Fibroblast of peridontal ligament (primary cell): ENCODE measurements around the gene DOK5.

Experiments
- DNase-seq: peaks from one replicate; pipeline ENCODE4 v3.0.0-alpha.2; 2010; ENCODE audit errors: extremely low read depth

The DOK5 gene

DNA sequence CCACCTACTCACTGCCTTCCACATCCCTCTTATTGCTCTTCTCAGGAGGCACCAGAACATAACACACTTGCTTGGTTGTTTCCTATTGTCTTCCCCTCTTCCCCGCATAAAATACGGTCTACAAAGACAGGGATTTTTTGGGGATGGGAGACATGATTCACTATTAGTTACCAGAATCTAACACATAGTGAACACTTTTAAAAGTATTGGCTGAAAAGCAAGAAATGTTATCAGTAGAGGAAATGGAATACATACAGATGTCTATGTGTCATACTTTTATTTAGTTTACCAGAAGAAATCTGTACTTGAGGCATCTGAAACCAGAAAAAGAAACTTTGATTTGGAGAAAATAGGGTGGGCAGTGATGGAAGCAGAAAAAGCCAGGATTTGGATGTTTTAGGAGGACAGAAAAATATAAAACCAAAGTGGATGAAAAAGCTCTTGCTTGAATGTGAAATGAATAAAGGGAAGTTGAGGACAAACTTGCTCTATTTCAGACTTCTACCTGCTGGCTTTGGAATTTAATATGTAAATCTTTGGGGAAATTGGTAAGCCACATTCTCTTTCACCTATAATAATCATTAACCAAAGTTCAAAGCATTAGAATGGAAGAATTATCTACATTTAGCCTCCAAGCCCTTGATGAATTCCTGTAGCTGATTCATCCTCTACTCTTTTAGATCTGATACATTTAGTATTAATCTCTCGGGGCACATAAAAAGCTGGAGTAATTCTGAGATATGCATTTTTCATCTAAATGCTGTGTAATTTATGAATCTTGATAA, 82.6 kb downstream of the DOK5 start:
- DNase-seq = no peak

DNA sequence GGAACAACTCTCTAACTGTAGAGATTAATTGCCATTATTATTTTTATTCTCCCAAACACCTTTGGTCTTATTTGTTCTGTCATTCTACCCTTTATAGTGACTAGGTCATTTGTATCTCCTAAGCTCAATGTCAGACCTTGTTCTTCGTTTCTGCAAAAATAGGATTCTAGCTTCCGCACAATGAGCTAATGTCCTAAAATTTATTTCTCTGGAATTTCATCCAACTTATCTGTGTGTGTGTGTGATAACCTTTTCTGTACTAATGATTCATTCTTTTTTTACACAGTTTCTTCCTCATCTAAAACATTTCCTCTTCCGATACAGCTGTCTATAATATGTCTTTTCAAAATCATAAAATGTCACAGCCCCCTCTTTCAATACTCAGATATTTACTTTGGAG, 84.5 kb downstream of the DOK5 start:
- DNase-seq = no peak

DNA sequence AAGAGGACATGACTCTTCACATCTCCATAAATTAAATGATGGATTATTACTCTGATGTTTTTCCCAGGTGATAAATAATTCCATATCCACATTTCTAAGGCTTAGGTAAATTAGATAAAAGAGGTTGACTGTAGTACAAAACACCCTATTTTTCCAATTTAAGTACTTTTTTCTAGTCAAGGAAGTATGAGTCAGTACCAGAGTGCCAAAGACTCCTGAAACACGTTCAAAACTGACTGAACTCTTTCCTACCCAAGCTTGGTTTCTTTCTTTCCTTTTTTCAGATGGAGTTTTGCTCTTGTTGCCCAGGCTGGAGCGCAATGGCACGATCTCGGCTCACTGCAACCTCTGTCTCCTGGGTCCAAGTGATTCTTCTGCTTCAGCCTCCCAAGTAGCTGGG, 85.0 kb downstream of the DOK5 start:
- no peak for DNase-seq

DNA sequence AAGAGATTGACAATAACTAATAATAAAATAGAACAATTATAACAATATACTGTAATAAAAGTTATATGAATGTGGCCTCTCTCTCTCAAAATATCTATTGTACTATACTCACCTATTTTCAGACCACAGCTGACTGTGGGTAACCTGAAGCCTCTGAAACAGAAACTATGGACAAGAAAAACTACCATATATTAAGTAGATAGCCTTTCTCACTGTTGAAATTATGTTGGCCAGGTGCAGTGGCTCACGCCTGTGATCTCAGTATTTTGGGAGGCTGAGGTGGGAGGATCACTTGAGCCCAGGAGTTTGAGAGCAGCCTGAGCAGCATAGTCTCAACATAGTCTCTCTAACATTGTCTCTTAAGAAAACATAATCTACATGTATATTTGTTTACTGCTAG, 89.9 kb downstream of the DOK5 start:
- no peak for DNase-seq

DNA sequence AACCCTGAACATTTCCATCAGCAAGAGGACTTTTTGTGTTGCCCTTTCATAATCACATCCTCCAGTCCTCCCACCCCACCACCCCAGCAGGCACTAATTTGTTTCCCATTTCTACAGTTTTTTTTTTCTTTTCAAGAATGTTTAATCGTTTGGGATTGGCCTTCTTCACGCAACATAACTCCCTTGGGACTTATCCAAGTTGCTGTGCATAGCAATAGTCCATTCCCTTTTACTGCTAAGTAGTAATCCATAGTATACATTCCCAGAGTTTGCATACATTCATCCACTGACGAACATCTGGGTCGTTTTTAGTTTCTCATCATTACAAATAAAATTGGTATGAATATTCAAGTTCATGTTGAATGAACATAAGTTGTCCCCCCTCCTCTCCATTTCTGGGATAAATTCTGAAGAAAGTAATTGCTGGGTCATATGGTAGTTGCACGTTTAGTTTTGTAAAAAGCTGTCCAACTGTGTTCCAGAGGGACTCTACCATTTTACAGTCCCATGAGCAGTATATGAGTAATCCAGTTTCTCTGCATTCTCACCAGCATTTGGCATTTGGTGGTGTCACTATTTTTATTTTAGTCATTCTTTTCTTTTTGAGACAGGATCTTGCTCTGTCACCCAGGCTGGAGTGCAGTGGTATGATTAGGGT, 90.8 kb downstream of the DOK5 start:
- peak; percentile 13 for DNase-seq

DNA sequence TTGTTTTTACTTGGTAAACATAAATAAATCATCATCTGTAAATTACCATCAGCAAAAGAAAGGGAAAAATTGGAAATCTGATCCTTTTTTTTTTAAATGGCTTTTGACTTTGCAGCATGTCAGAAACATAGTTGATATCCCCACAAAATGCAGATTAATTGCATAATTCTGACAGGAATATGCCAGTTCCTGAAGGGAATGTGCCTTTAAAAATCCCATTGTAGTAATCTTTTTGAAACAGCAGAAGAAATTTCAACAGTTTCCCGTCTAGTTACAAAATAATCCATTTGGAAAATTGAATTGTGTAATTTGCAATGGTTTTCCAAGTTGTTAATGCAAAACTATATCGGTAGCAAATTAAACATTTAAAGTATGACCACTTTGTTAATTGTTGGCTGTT, 95.2 kb downstream of the DOK5 start:
- peak; percentile 1 for DNase-seq

DNA sequence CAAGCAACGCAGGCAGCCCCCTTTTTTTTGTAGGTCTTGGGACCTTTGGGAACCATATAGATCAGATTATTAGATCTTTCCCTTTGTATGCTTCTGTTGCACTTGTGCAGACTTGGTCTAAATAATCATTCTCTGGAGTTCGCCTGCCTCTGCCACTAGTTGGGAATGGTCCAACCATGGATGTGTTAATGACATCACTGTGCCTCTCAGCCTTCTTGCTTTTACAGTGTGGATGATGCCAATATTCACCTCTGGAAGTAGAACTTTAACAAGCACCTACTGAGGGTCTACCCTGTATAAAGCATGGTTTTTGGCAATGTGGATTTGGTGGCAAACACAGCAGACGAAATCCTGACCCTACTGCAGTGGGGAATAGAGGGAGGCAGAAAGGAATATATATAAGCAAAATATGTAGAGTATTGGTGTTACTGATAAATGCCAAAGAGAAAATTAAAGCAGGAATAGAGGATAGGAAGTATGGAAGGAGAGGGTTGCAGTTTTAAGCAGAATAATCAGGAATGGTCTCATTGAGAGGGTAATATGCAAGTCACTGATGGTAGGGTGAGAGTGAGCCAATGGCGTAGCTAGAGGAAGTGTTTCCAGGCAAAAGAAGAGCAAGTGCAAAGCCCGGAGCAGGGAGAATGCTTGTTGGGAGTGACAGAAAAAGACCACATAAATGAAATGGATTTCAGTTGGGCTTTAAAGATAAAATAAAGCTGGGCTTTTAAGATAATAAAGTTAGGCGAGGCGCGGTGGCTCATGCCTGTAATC, 97.5 kb downstream of the DOK5 start:
- no peak for DNase-seq

DNA sequence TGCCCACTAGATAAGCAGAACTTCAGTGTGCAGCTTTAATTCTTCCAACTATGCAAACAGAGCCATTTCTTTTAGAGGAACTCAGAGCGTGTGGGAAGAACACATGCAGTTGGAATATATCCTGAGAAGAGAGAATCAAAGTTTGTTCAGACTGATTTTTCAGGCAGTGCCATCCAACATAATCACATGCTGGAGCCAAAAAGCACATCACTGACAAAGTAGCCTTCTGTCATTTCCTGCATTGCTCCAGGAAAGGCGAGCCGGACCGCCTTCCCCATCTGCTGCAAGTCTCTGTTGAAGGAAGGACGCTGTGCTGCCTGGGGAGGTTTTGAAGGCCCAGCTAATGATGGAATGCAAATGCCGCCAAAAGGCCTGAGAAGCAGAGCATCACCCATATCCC, 98.4 kb downstream of the DOK5 start:
- DNase-seq = no peak

DNA sequence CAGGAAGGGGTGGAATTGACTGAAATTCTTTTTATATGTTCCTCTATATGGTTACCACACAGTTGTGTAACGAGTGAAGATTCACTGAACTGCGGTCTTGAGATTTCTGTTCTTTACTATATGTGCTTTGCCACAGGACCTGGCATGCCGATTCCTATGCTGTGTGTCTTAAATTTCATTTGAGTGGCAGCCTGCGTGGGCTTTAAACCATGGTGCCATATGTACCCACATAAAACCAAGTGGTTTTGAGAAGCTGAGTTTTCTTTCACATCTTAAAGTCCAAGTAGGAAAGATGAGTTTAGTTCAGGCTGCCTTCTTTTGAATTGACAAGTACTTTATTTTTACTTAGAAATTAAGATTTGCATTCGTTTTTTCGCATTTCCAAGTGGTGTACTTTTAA, 101.1 kb downstream of the DOK5 start:
- no peak for DNase-seq

DNA sequence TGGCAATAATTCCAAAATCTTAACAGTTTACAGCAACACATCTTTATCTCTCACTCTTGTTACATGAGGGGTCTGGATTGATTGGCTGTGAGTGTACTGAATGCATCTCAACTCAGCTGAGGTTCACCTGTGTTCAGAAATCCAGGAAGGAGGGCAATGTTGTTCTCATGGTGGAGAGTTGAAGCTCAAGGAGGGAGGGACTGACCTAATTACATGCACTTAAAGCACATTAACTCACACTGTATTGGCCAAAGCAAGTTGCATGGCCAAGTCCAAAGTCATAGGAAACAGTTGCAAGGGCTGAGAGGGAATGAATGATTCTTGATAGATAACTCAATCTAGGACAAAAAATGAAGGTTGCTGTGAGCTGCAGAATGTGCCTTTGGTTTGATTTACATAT, 102.2 kb downstream of the DOK5 start:
- no peak for DNase-seq

DNA sequence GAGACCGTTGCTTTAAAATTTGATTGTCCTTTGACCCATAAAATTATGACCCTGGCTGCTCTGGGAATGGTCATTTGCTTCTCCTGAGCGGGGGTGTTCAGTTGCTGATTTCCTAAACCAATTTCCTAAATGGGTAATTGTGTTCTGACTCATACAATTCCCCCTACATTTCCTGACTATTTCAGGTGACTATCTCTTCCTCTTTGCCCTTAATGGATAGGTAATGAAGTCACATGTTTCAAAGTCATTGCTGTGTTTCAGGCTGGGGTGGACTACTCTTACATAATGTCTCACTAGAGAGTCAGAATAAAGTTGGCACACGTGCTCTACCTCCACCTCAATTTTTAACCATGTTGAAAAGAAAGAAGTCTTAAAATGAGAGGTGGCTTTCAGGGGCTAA, 109.8 kb downstream of the DOK5 start:
- DNase-seq = no peak

DNA sequence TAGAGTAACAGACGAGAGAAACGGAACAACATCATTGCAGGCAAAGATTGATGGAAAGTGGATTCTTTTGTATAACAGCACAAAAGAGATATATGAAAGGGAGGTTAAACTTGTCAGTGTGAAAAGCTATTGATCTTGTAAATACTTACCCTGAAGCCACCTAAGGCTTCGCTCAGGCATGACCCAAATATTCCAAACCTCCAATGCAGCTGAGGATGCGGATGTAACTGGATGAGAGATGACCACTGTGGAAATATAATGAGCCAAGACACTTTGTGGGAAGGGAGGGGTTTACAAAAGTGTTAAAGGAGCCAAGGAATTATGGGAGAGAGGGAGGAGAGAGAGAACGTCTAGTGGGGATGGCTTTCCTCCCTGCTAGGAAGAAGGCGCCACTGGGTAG, 112.0 kb downstream of the DOK5 start:
- DNase-seq = no peak

DNA sequence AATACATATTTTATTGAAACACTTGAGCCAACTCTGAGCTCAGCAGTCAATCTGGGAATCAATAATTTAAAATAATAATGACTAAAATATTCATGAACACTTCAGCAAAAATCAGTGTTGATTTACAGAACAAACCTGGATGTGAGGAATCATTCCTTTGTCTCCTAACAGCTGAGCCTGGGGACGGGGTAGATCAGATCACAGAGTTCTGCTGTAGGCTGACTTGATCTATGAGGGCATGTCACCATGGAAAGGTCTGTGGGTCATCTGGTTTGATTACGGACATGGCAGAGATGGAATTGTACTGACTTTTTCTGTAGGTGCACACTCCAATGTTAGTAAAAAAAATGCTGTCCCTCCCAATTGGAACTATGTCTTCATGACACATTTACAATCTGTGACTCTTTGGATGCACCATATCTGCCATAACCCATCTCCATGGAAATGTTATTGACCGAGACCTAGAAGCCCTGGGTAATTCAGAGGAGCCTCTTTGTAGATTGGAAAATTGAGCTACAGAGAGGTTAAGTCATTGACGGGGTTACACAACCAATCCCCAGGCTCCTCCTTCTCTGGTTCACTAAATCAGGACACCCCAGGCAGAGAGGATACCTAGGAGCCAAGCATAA, 114.1 kb downstream of the DOK5 start:
- no peak for DNase-seq

DNA sequence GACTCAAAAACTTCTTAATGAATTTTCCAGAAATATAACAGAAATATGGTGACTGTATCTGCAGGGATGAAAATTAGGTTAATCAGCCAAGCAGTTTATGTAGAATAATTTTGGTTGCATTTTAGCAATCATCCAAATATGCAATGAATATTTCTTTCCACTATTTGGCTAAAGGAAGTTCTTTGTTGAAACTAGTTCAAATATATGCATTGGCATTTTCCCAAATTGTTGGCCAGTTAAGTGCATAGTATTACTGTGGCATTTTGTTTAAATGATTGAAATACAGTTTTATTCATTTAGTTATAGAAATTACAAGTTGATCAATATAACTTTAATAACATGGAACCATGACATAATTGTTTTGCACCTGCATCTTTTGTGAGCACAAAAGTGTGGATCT, 115.5 kb downstream of the DOK5 start:
- DNase-seq = peak; percentile 5

DNA sequence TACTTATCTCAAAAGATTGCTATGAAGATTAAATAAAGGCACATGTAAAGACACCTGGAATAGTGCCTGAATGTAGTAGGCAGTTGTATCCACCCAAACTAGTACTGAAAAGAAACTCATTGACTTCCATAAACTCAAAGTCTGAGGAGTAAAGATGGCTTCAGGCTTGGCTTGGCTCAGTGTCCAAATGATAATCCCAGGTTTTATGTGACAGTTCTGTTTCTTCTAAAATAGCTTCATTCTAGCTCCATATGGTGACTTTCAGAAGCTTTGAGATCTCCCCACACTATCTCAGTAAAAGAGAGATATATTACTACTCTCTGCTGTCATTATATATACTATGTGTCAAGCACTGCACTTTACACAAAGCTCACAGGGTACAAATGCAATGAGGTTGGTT, 121.3 kb downstream of the DOK5 start:
- DNase-seq = no peak

DNA sequence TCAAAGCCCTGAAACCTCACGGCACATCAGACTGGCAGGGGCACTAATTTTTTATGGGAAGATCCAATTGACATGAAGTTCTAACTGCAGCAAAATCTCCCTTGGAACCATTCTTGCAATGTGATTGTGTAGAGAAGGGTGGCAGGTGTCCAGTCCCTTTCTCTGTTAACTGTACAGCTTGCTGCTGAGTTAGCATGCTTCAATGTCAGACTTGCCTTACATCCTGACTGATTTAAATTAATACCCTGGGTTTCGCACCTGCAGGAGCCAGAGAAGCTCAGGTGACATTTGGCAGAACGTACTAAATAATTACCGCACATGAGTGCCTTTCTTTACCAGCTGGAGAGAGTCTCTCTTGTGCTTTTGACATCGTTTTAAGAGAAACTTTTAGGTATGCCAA, 123.0 kb downstream of the DOK5 start:
- no peak for DNase-seq

DNA sequence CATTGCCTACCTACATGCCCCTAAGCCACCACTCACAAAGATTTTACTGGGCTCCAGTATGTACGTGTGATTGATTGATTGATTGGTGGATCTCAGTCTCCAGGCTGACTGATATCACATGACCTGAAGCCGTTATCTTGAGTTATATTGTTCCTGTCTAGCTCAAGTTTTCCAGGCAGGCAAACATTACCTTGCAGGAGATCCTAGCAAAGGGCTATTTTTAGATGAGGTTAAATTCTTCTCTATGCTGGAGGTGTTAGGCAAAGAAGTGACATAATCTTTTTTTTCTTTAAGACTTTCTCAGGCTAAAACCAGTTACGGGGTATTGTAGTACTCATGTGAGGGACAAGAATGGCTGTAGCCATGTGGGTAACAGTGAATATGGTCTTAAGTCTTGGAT, 125.2 kb downstream of the DOK5 start:
- DNase-seq = no peak

DNA sequence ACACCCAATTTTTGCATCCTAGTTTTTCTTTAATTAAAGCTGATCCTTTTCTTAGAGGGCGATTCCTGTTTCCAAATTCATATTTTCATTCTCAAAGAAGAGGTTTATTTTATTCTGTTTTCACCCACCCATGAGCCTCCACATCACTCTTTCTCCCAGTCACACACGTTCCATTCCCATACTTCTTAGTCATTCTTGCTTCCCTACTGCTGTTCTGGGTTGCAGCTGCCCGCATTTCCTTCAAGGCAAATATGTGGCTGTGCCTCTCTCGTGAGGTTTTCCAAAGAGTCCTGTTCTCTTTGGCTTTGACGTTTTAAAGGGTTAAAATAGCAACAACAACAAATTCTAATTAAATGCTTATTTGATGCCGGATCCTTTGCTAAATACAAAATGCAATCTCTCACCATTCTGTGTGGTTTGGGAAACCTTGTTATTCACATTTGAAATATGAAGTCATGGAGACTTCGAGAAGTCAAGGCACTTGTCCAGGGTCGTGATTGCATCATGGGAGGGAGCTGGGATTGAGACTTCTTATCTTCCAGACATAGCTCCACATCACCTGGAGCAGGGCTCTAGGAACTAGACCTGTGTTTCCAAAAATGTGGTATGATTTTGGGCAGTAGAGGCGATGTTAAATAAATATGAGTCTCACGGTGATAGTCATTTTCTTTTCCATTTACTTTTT, 126.6 kb downstream of the DOK5 start:
- no peak for DNase-seq

DNA sequence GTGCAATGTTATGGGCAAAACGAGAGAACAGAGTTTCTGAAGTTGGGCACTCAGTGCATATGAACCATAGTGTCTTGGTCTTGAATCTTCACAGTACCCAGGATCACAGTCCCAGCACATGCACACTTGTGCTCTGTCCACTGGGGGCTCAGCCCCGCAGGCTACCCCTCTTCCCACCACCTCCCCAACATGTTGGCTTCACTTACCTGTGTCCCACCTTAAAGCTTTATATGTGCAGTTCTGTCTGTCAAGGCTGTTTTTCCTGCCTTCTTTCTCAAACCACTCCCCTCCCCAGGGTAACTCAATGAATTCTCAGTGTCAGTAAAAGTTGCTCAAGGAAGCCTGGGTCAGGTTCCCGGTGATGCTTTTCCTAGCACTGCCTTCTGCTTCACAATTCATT, 129.9 kb downstream of the DOK5 start:
- no peak for DNase-seq

DNA sequence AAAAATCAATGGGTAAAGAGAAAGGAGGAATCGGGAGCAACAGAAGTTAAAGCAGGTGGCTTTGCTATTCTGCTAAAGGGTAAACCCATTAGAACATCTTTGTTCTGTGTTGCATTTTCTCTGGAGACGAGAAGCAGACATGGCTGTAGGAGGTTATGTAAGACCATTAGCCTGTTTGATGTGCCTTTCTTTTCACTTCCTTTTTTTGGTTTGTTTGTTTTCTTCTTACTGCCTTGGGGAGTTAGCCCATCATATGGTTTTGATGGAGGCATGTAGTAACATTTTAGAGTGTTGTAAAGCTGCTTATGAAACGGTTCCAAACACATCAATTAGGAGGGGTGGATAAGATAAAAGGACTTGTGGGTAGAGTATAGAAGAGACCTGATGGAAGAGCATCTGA, 131.0 kb downstream of the DOK5 start:
- DNase-seq = no peak

DNA sequence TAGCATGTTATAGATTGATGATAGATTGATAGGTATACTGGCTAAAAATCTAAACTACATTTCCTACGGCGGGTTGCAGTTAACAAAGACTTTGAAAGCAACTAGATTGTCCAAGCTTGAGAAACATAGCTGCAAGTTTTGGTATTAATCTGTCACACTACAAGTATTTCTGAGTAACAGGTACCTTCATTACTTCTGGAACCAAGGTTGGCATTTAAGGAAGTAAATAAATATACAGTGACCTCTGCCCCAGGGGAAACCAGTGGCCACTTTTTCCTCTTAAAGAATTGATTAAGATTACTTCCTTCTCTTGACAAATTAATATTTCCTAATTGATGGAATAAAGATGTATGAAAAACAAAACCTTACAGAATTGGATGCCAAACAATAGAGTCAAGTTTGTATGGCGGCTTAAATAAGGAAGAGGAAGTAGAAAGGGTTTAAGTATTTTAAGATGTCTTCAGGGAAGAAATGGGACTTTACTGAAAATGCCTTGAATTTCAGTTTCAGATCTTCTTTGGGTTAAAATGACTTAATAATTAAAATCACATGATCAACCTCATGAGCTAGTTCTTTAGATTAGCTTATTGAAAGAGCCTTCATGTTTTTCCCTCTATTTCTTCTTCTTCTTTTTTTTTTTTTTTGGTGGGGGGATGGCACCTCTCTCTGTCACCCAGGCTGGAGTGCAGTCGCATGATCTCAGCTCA, 132.8 kb downstream of the DOK5 start:
- no peak for DNase-seq
